ENCODE measurements around the gene HMSD.
"Not testable (repeated sequence)": the region's sequence is repeated elsewhere in the genome, so short reads cannot be mapped to it uniquely, and the experiment has no call there.

Gene HMSD, protein sequence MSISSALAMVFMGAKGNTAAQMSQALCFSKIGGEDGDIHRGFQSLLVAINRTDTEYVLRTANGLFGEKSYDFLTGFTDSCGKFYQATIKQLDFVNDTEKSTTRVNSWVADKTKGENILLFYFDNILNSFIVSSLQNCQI

DNA sequence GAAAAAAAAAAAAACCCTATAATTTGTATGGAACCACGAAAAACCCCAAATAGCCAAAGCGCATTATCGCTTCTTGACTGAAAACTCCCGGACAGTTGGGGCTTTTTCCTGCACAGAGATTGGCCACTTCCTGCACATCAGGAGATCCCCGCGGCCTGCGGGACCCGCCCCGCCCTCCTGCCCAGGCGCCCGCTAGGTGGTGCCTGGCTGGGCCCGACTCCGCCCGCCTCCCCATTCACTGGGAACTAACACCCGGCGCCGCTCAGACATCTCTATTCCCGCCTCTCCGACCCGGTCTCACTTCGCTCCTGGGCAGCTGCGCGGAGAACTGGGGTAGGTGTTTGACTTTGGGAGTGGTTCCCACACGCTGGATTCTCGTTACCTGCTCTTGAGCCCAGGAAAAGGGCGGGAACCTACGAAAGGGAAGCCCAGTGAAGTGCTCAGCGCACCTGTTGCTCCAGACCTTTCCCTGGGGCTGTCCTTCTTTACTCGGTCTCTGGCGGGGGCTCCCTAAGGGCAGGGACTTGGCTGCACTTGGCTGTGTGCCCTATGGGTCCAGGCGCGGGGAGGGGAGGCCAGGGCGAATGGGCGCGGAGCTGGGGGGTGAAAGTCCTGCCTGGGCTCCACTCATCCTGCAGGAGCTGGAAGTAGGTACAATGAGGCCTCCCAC lies at the start of gene HMSD:
Gene HMSD, plus strand, starts transcription at position 234 of the 670 bp plus-strand sequence. CDS start 4,155 bp downstream, outside the sequence.
- peak; percentile 72 for DNase-seq (ENCODE audit: low read depth)

DNA sequence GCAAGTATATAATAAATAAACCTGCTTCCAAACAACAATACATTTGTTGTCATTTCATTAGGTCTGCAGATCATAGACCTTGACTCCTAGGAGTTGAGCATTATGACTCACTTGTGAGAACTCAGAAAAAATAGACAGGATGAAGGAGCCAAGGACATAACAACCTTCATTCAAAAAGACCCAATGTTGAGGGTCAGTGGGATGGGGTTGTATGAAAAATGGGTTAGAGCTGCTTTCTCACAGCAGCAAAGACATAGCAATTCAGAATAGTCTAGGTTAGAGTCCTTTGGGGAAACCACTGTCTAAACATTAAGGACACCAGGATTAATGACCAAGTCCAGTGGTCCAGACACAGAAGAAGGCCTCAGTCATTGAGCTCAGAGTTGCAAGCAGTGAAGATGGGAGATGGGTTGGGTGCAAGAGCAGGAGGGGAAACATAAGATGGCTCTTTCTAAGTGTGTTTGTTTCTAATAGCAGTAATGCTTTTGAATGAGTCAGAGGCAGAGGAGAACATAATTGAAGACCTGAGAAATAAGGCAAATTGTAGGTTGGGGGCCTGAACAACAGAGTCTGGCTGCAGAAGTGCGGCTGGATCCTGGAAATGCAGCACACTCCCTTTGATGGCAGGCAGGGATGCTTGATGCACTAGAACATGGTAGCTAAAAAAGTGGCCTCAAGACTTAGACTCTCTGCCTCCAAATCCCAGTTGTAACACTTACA lies 45.1 kb upstream of the HMSD start:
- DNase-seq (ENCODE audit: low read depth) = no peak

DNA sequence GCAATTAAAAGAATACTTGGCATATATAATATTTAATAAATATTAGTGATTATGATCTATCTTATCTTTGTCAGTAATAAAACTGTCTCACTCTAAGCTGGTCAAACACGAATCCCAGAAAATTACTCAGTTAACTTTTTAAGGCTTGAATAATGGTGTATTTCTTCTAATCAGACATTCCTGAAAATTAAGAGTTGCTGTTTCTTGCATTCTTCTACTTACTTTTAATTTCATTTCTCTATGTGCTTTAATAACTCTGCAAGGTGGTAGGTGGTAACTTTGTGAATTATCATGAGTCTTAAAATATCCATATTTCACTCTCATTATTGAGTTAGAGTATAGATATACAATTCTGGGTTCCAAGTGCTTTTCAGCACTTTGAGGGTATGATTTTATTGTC lies 44.4 kb upstream of the HMSD start:
- no peak for DNase-seq (ENCODE audit: low read depth)

DNA sequence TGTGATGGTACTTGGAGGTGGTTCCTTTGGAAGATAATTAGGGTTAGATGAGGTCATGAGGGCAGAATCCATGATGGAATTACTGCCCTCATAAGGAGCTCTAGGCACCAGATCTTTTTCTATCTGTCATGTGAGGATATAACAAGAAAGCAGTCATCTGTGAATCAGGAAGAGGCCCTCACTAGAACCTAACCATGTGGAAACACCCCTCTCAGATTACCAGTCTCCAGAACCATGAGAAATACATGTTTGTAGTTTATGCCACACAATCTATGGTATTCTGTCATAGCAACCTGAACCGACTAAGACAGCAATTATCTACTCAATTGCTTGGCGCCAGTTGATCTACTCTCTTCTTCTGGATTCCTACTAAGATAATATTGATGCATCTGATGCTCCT lies 43.7 kb upstream of the HMSD start:
- no peak for DNase-seq (ENCODE audit: low read depth)

DNA sequence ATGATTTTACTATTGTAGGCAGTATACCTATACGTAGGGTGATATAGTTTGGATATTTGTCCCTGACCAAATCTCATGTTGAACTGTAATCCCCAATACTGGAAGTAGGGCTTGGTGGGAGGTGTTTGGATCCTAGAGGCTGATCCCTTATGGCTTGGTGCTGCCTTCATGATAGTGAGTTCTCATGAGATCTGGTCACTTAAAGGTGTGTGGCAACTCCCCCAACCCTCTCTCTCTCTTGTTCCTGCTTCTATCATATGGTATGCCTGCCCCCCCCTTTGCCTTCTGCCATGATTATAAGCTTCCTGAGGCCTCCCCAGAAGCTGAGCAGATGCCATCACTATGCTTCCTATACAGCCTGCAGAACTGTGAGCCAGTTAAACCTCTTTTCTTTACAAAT lies 43.0 kb upstream of the HMSD start:
- no peak for DNase-seq (ENCODE audit: low read depth)

DNA sequence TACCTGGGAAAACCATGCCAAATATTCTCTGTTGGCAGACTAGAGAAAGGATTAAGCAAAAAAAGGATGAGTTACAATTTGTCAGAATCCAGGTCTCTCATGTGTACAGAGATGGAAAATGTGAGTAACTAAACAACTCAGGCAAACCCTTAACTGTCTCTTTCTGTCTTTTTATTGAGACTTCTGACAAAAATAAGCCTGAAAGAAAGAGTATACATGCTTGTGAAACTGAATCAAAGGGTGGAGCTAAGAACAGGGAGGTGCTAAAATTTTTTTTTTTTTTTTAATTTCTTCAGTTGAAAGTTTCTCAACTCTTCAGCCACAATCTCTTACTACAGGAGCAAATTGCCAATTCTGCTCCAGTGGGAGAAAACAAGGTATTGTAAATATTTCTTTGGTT lies 41.4 kb upstream of the HMSD start, which contains the start of gene SERPINB10:
Gene SERPINB10, plus strand, starts transcription at position 295 of the 400 bp plus-strand sequence. CDS start 7,553 bp downstream, outside the sequence.
- no peak for DNase-seq (ENCODE audit: low read depth)

DNA sequence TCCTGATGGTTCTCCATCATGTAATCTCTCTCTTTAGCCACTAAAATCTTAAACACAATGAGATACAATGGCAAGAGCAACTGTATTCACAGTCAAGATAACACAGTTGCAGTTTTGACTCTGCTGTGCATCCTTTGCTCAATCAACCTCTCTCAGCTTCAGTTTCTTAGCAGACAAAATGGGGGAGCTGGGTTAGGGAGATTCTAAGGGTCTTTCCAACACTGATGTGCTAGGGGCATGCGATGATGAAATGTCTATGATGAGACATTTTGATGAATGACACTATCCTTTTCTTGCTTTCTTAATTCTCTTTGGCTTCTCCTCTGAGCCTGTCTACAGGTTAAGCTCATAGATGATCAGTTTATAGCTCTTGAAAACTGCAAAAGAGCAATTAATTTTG lies 40.2 kb upstream of the HMSD start:
- no peak for DNase-seq (ENCODE audit: low read depth)

DNA sequence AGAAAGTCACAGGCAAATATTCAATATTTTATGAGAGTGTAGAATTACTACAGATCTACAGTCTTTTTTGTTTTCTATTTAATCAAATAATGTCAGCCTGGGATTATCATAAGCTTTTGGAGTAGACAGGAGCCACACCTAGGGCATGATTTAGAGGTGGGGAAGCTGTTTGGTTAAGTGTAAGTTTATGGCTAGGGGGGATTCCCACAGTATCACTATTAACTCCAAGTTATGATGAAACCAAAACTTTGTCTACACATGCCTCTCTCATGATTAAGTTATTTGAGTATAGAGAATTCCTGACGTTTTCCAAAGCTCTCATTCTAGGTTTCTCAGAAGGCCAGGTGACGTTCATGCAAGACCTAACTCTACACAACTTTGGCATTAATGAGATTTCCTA lies 39.2 kb upstream of the HMSD start:
- DNase-seq (ENCODE audit: low read depth) = no peak

DNA sequence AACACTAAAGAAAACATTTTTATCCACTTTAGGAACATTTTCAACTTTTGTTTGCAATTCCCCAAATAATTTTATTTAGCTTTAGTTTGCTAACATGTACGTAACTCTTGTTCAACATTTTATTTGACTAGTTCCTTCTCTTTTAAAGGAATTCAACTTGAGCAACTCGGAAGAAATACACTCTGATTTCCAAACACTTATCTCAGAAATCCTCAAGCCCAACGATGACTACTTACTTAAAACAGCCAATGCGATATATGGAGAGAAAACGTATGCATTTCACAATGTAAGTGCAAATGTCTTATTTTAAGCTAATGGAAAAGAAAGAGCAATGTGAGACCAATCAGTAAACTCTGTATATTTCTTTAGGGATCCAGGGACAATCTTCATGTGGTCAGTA lies 31.3 kb upstream of the HMSD start:
- no peak for DNase-seq (ENCODE audit: low read depth)

DNA sequence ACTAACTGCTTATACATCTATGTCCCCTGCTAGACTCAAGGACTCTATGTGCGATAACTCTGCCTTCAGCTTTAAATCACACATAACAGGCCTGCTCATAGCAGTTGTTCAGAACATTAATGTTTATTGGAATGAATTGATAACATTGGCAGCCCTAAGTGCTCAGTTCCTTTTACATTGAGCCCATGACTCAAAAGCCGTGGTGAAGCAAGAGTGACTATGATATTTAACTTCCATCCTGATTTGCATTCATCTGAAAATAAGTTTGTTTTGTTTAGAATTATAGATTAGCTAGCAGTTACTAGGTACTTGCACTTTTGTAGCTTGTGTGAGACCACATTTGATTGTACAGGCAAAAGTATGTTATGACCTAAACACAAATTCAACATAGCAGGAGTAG lies 27.1 kb upstream of the HMSD start:
- DNase-seq (ENCODE audit: low read depth) = no peak

DNA sequence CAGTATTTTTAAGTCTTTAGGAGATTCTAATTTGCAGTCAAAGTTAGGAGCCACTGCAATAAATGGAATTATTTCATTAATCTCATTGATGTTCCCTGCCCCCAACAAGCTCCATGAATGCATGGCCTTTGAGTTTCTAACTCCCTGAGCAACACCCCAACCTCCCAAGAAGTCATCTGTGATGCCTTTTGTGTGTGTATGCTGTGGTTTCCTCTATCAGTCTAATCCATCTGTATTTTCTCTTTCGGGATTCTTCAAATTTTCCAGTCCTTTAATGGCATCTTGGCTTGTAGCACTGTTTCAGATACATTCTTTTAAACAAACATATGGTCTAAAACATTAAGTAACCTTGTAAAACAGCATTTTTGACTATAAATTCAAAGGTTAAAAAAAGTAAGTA lies 24.6 kb upstream of the HMSD start:
- peak; percentile 33 for DNase-seq (ENCODE audit: low read depth)

DNA sequence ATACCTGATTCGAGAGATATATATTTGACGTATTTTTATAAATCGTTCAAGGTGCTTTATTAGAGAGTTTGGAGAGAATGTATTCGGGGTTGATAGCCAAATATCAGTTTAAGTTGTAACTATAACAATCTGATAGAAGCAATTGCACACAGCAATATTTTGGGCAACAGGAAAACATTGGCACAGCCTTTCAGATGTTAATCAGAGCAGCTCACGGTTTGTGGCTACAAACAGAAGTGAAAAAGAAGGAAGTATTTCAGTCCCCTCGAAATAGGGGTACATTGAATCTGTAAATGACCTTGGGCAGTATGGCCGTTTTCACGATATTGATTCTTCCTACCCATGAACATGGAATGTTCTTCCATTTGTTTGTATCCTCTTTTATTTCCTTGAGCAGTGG lies 20.8 kb upstream of the HMSD start:
- DNase-seq (ENCODE audit: low read depth) = no peak

DNA sequence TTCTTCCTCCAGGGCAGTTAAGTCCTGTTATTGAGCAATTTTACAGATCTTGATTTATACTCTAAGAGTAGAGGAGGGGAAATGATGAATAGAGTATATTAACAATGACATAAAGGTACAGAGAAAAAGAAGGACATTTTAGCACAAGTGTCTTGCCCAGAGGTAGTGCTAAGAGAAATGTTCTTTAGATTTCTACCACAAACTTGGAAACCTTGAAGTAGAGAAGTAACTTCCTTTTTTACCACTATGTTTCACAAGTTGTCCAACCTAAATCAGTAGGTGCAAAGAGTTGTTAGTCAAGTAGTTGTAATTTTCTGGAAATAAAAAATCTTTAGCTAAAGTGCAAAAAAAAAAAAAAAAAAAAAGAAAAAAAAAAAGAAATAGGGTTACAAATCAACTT lies 19.7 kb upstream of the HMSD start:
- not testable (repeated sequence) for DNase-seq (ENCODE audit: low read depth)

DNA sequence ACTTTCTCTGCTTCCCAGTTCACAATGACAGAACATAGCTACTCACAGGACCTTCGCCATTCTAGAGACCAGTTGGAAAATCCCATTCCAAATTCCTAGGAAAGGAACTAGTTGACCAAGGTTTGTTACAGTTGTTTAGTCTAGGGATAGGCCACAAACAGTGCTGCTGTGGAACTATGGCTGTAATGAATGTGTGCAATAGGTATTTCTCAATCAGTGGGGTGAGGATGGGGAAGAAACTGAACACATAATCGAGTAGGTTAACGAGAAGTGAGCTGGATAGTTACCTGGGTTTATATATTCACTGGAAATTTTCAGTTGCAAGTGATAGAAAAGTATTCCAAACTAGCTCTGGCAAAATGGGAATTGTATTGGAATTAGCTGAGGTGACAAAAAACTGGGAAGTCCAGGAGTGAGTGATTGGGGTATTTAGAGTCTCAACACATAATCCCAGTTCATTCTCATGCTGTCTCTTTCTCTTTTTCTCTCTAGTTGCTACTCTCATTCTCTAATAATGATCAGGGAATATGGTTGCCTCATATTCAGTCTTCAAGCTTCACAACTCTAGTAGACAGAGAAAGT lies 18.2 kb upstream of the HMSD start:
- DNase-seq (ENCODE audit: low read depth) = no peak

DNA sequence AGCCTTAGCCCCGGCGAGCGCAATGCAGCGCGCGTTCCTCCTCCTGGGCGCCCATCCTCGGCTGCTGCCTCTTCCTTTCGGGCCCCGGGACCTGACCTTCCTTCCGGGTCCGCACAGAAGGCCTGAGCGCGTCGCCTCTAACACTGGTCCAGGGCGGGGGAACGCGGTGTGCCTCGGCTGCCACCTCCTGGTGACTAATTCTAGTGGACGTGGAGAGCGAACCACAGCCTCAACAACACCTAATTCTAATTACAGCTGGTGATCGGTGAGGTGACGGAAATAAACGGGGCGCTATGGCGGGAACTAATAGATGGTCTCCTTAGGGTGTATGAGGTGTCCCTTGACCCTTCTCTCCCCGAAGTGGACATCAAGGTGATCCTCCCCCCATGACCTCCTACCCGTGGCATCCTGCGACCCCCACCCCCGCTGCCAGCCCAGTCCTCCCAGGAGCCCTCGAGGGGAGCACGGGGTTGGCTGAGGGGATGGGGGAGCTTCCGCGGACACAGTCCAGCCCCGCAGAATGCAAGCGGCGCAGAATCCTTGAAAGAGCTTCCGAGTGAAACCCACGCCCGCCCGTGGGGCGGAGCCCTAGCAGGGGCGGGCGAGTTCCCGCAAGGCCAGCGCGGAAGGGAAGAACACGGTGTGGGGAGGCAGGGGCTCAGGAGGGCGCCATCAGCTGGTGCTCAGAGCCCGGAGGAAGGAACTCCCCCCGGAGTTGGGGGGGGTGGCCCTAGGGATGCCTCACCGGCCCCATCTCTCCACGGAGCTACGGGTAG lies 12.8 kb upstream of the HMSD start:
- peak; percentile 90 for DNase-seq (ENCODE audit: low read depth)

DNA sequence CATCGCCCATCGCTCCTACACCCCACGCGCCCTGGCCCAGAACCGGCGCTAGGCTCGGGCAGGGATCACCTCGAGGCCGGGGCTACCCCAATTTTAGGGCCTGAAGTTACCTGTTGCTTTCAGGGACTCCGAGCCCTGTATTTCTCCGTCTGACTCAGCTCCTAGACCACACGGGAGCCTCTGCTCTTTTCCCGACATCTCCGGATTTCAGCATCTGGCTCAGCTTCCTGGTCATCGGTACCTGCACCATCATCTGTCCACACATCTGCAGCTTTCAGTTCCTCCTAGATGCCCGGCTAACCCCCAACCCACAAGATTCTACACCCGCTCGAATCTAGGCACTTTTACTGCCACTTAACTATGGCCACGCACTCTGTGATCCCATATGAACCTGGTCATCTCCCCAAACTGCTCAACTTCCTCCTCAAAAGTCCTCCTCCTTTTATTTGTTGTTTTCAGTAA lies 12.1 kb upstream of the HMSD start:
- DNase-seq (ENCODE audit: low read depth) = no peak

DNA sequence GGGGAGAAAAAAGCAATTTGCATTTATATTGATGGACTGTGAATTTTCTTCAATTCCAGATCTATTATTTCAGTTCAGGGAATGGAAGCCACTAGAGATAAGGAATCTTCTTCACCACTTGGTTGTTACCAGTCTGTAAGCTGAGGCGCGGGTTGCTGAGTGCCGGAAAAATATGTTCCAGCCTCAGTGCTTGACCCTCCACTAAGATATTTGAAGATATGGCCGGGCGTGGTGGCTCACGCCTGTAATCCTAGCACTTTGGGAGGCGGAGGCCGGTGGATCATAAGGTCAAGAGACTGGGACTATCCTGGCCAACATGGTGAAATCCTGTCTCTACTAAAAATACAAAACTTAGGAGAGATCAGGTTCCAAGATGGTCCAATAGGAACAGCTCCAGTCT lies 9.1 kb upstream of the HMSD start:
- DNase-seq (ENCODE audit: low read depth) = no peak

DNA sequence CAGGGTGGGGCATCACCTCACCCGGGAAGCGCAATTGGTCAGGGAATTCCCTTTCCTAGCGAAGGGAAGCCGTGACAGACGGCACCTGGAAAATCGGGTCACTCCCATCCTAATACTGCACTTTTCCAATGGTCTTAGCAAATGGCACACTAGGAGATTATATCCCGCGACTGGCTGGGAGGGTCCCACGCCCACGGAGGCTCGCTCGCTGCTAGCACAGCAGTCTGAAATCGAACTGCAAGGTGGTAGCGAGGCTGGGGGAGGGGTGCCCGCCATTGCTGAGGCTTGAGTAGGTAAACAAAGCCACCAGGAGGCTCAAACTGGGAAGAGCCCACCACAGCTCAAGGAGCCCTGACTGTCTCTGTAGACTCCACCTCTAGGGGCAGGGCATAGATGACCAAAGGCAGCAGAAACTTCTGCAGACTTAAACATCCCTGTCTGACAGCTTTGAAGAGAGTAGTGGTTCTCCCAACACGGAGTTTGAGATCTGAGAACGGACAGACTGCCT lies 8.5 kb upstream of the HMSD start:
- DNase-seq (ENCODE audit: low read depth) = not testable (repeated sequence)

DNA sequence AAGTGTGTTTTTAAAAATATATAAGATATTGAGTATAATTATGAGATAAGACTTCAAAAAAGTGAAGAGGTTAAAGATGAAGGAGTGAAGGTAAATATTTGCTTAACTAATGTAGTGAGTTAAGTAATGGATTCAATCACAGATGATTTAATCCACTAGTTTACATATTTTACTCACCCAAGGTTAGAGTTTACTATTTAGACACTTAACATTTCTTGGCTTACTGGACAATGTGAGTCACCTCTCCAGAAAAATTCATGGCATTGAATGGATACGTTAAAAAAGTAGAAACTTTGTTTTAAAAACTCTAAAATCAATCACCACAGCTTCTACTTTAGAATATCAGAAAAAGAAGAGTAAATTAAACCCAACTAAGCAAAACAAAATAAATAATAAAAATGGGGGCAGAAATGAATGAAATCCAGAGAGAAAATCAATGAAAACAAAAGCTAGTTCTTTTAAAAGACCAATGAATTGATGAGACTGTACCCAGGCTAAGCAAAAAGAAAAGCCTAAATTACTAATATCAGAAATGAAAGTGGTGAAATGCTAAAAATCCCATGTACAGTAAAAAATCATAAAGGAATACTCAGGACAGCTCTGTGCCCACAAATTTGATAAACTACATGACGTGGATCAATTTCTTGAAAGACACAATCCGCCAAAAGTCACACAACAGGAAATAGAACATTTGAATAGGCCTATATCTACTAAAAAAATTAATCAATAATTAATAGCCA lies 1.9 kb upstream of the HMSD start:
- DNase-seq (ENCODE audit: low read depth) = no peak

DNA sequence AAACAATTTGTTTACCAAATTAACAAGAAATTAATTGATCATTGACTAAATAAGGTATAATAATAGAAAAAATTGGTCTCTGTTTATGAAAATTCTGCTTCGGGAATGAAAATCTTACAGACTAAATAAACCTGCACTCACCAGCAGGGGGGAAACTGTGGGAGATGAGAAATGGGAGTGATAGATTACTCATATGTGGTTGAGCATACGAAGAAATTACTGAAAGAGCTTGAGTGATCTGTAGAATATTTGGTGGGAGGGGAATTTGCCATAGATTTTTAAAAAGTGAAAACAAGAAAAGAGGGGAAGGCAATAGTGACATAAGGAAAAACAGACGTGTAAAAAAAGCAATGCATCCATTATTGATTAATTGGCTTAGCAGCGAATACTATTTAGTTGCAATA lies 2.2 kb downstream of the HMSD start:
- peak; percentile 85 for DNase-seq (ENCODE audit: low read depth)

DNA sequence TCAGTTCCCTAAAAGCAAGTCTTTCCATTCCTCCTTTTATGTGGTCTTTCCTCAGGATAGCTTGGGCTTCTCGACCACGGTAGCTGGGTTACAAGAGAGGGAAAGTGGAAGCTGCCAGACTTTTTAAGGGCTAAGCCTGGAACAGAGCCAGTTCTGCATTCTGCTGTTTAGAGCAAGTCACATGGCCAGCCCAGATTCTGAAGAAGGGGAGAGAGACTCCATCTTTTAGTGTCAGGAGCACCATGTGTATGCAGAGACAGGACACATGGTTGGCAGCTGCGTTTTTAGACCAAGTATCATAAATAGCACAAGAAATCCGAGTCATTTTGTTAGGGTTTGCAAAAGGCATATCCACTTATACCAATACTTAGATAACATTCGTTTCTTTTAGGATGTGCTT lies 4.7 kb downstream of the HMSD start:
- DNase-seq (ENCODE audit: low read depth) = no peak

All from ELR (cell line).